Neural progenitor cell (in vitro differentiated cells): ENCODE results near the gene AQP1. TPM values are rescaled to one million over a fixed set of nuclear protein-coding genes. Genes with fewer than 3 reads are reported as not detected.
A peak's percentile ranks its signal among the peaks of the same experiment; 100 is the strongest.

Experiments used
- DNase-seq: peaks from one replicate; pipeline ENCODE4 v3.0.0-alpha.2; 2016; ENCODE audit warnings: low spot score
- H2AFZ ChIP-seq: fragments of 200-600 bp; sonication (generic); replicated peaks from 2 replicates; pipeline ENCODE4 v1.6.1; 2016; ENCODE audit warnings: antibody characterized with exemption
- H3F3A ChIP-seq: fragments of 200-600 bp; sonication (generic); 2 replicates; pipeline ENCODE4 v1.6.1; 2016; ENCODE audit warnings: antibody characterized with exemption, low read depth
- H3K27ac ChIP-seq: fragments of 200-600 bp; sonication (generic); 2 replicates; pipeline ENCODE4 v1.5.1; 2016; ENCODE audit warnings: mild to moderate bottlenecking
- H3K27me3 ChIP-seq: fragments of 200-600 bp; sonication (generic); 2 replicates; pipeline ENCODE4 v1.6.1; 2016; ENCODE audit warnings: mild to moderate bottlenecking, moderate library complexity
- H3K36me3 ChIP-seq: fragments of 200-600 bp; sonication (generic); 2 replicates; pipeline ENCODE4 v1.5.1; 2016
- H3K4me1 ChIP-seq: fragments of 200-600 bp; sonication (generic); 2 replicates; pipeline ENCODE4 v1.6.1; 2016; ENCODE audit warnings: mixed run types
- H3K4me2 ChIP-seq: fragments of 200-600 bp; sonication (generic); 2 replicates; pipeline ENCODE4 v1.6.1; 2016
- H3K4me3 ChIP-seq: fragments of 200-600 bp; sonication (generic); 2 replicates; pipeline ENCODE4 v1.5.1; 2016
- H3K79me2 ChIP-seq: fragments of 200-600 bp; sonication (generic); 2 replicates; pipeline ENCODE4 v1.6.1; 2016; ENCODE audit warnings: low read depth
- H3K9ac ChIP-seq: fragments of 200-600 bp; sonication (generic); 2 replicates; pipeline ENCODE4 v1.6.1; 2016
- H3K9me3 ChIP-seq: fragments of 200-600 bp; sonication (generic); 2 replicates; pipeline ENCODE4 v1.5.1; 2016; ENCODE audit warnings: low read depth
- H4K20me1 ChIP-seq: fragments of 200-600 bp; sonication (generic); 2 replicates; pipeline ENCODE4 v1.6.1; 2016; ENCODE audit warnings: low read depth
- H3K27ac Mint-ChIP-seq: 3 replicates; pipeline ENCODE4 v1.8.0; 2021; ENCODE audit warnings: mixed read lengths
- H3K27me3 Mint-ChIP-seq: 2 replicates; pipeline ENCODE4 v1.8.0; 2022; ENCODE audit warnings: low read depth, mild to moderate bottlenecking, inconsistent platforms, moderate library complexity, mixed read lengths; ENCODE audit not compliant: insufficient read depth
- H3K36me3 Mint-ChIP-seq: 3 replicates; pipeline ENCODE4 v1.8.0; 2021; ENCODE audit warnings: mixed read lengths
- H3K4me1 Mint-ChIP-seq: 3 replicates; pipeline ENCODE4 v1.8.0; 2021; ENCODE audit warnings: mixed read lengths
- H3K4me3 Mint-ChIP-seq: 3 replicates; pipeline ENCODE4 v1.8.0; 2021; ENCODE audit warnings: mild to moderate bottlenecking, moderate library complexity, mixed read lengths
- H3K9me3 Mint-ChIP-seq: 3 replicates; pipeline ENCODE4 v1.8.0; 2020; ENCODE audit warnings: mixed read lengths
- CTCF ChIP-seq: fragments of 200-600 bp; sonication (generic); IDR thresholded peaks from 2 replicates; pipeline ENCODE4 v1.5.1; 2017; ENCODE audit warnings: antibody characterized with exemption, mild to moderate bottlenecking
- EZH2 ChIP-seq: fragments of 200-600 bp; sonication (generic); IDR thresholded peaks from 2 replicates; pipeline ENCODE4 v1.6.1; 2017; ENCODE audit warnings: antibody characterized with exemption, mild to moderate bottlenecking, moderate library complexity
- EZH2phosphoT487 ChIP-seq: fragments of 200-600 bp; sonication (generic); IDR thresholded peaks from 2 replicates; pipeline ENCODE4 v1.6.1; 2017; ENCODE audit warnings: antibody characterized with exemption
- total RNA-seq: library from RNA; depleted of rRNA; stranded (reverse); fragments of >200 nt; gene quantifications from 2 replicates; pipeline ENCODE4 v1.2.3, GENCODE V29; 2015; ENCODE audit warnings: low replicate concordance

AQP1 gene
- 0.87 TPM in 1 of 2 replicates, not detected in the other for total RNA-seq

GRCh38 chr7:30911561-30911969 is at the start of gene AQP1:
AQP1 (plus strand) TSS chr7:30911853; CDS start chr7:30911910, 57 bp downstream.
- H3K4me1 Mint-ChIP-seq: peaks cover 25% of the 10 kb centered on the region
- no peaks in the 10 kb centered on the region for H4K20me1 ChIP-seq
- no peaks in the 10 kb centered on the region for H3K36me3 Mint-ChIP-seq
- H3K4me2 ChIP-seq: no peak within 1 kb of the TSS
- H3K4me3 Mint-ChIP-seq: peak within 1 kb of the TSS; percentile 67
- no peak for TF ChIP-seq CTCF
- no peak for TF ChIP-seq EZH2phosphoT487
- TF ChIP-seq EZH2: no peak
- H3K27ac Mint-ChIP-seq: peak within 1 kb of the TSS; percentile 69
- peak; percentile 53 for DNase-seq
- peaks cover 6% of the 10 kb centered on the region for H3K27me3 Mint-ChIP-seq
- no peak within 1 kb of the TSS for H3K4me3 ChIP-seq
- H3F3A ChIP-seq: no peaks in the 10 kb centered on the region
- H3K9ac ChIP-seq: no peak within 1 kb of the TSS
- no peaks in the 10 kb centered on the region for H3K9me3 ChIP-seq
- H3K79me2 ChIP-seq: no peaks in the 10 kb centered on the region
- no peaks in the 10 kb centered on the region for H3K27me3 ChIP-seq
- no peaks in the 10 kb centered on the region for H3K9me3 Mint-ChIP-seq
- no peaks in the 10 kb centered on the region for H3K36me3 ChIP-seq
- H3K27ac ChIP-seq: no peak within 1 kb of the TSS
- H3K4me1 ChIP-seq: peaks cover 28% of the 10 kb centered on the region
- H2AFZ ChIP-seq: no peak within 1 kb of the TSS

GRCh38 chr7:30862995-30863705 is 48.5 kb upstream of the AQP1 start:
- H3K36me3 Mint-ChIP-seq: peaks cover 3% of the 10 kb centered on the region
- Histone ChIP-seq H3F3A (no peaks in the 10 kb centered on the region), H3K4me2 (no peak overlapping the region), H4K20me1 (no peaks in the 10 kb centered on the region), H2AFZ (no peak overlapping the region), H3K36me3 (no peaks in the 10 kb centered on the region), H3K79me2 (no peaks in the 10 kb centered on the region), H3K9ac (no peak overlapping the region), H3K9me3 (no peaks in the 10 kb centered on the region), H3K4me1 (peaks cover 17% of the 10 kb centered on the region), H3K4me3 (no peak overlapping the region), H3K27me3 (no peaks in the 10 kb centered on the region), H3K27ac (no peak overlapping the region)
- H3K9me3 Mint-ChIP-seq: no peaks in the 10 kb centered on the region
- no peak overlapping the region for H3K27ac Mint-ChIP-seq
- H3K4me3 Mint-ChIP-seq: no peak overlapping the region
- TF ChIP-seq CTCF (no peak), EZH2 (no peak), EZH2phosphoT487 (no peak)
- no peak for DNase-seq
- H3K27me3 Mint-ChIP-seq: peaks cover 5% of the 10 kb centered on the region
- H3K4me1 Mint-ChIP-seq: peaks cover 27% of the 10 kb centered on the region

- peaks cover 3% of the 10 kb centered on the region for H3K36me3 Mint-ChIP-seq
- no peak overlapping the region for H3K4me2 ChIP-seq
- H3K9me3 Mint-ChIP-seq: no peaks in the 10 kb centered on the region
- H3K4me3 ChIP-seq: no peak overlapping the region
- TF ChIP-seq EZH2phosphoT487 (no peak), CTCF (no peak), EZH2 (no peak)
- H4K20me1 ChIP-seq: no peaks in the 10 kb centered on the region
- H3K27ac Mint-ChIP-seq: peak overlapping the region; percentile 25
- H3K9me3 ChIP-seq: no peaks in the 10 kb centered on the region
- no peaks in the 10 kb centered on the region for H3K79me2 ChIP-seq
- no peak overlapping the region for H3K9ac ChIP-seq
- no peak overlapping the region for H2AFZ ChIP-seq
- H3K27me3 ChIP-seq: no peaks in the 10 kb centered on the region
- H3K4me3 Mint-ChIP-seq: no peak overlapping the region
- H3K27me3 Mint-ChIP-seq: peaks cover 5% of the 10 kb centered on the region
- H3K36me3 ChIP-seq: no peaks in the 10 kb centered on the region
- H3K4me1 Mint-ChIP-seq: peaks cover 27% of the 10 kb centered on the region
- DNase-seq: no peak
- H3K4me1 ChIP-seq: peaks cover 17% of the 10 kb centered on the region
- no peak overlapping the region for H3K27ac ChIP-seq
- H3F3A ChIP-seq: no peaks in the 10 kb centered on the region
Measured at GRCh38 chr7:30863706-30864035, 48.0 kb upstream of the AQP1 start.
